Activated T-cell treated with anti-CD3 and anti-CD28 coated beads, Interleukin-2, amount 50 U/mL, for 72 hours (primary cell): ENCODE measurements around the gene PTPRQ. TPM values are rescaled to one million over a fixed set of nuclear protein-coding genes. Genes with fewer than 3 reads are reported as not detected.

Experiments
- ATAC-seq, 2 donors: fragments of 150-1000 bp; cut with Tn5 transposase; replicated peaks in 1 of 2; 2 replicates each; pipeline ENCODE4 v1.10.0; 2021; ENCODE audit warnings: moderate library complexity in 2 of 2, mild to moderate bottlenecking in 1 of 2
- DNase-seq, 2 donors: peaks; one replicate each; pipeline ENCODE4 v3.0.0; 2021 to 2022; ENCODE audit warnings: mixed read lengths in 1 of 2
- H3K27ac Mint-ChIP-seq: one replicate; pipeline ENCODE4 v1.8.0; 2022; ENCODE audit warnings: mild to moderate bottlenecking, moderate library complexity, mixed read lengths
- H3K27me3 Mint-ChIP-seq: one replicate; pipeline ENCODE4 v1.8.0; 2022; ENCODE audit warnings: low read depth, mixed read lengths
- H3K36me3 Mint-ChIP-seq, 2 donors: one replicate each; pipeline ENCODE4 v1.8.0; 2022; ENCODE audit warnings: mixed read lengths in 2 of 2, mild to moderate bottlenecking in 1 of 2; ENCODE audit not compliant: insufficient read depth in 2 of 2
- H3K4me1 Mint-ChIP-seq: one replicate; pipeline ENCODE4 v1.8.0; 2022; ENCODE audit warnings: low read depth, mixed read lengths
- H3K4me3 Mint-ChIP-seq, 2 donors: one replicate each; pipeline ENCODE4 v1.8.0; 2022; ENCODE audit warnings: mild to moderate bottlenecking in 2 of 2, mixed read lengths in 2 of 2, moderate library complexity in 2 of 2
- H3K9me3 Mint-ChIP-seq, 2 donors: one replicate each; pipeline ENCODE4 v1.8.0; 2022; ENCODE audit warnings: mixed read lengths in 2 of 2
- total RNA-seq, 2 donors: library from RNA; stranded (reverse); gene quantifications; one replicate each; pipeline ENCODE4 v1.2.3, GENCODE V29; 2022

Gene PTPRQ
- total RNA-seq, 2 donors from 2014 or later, result not detected

DNA sequence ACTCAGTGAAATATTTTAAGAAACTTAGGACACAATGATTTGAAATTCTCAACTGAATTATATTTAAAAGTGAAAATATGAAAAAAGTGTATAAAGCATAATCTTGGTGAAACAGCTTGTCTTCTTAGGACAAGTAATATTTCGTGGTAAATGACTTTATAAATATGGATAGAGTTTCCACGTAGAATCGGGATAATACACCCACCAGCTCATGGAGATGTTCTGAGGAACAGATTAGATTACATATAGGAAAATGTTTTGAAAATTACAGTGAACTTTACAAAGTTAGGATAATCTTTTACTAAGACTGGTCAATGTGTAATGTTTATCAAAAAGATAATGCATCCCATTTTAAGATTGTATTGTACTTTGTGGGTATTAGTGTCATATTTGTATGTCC lies 237.8 kb downstream of the PTPRQ start:
- H3K36me3 Mint-ChIP-seq, result no peaks in the 10 kb centered on the region
- no peaks in the 10 kb centered on the region for H3K27me3 Mint-ChIP-seq
- H3K4me1 Mint-ChIP-seq, result no peaks in the 10 kb centered on the region
- no peak for ATAC-seq
- no peak for DNase-seq
- H3K9me3 Mint-ChIP-seq, result no peaks in the 10 kb centered on the region
- H3K27ac Mint-ChIP-seq, result no peak overlapping the region
- H3K4me3 Mint-ChIP-seq, result no peak overlapping the region

DNA sequence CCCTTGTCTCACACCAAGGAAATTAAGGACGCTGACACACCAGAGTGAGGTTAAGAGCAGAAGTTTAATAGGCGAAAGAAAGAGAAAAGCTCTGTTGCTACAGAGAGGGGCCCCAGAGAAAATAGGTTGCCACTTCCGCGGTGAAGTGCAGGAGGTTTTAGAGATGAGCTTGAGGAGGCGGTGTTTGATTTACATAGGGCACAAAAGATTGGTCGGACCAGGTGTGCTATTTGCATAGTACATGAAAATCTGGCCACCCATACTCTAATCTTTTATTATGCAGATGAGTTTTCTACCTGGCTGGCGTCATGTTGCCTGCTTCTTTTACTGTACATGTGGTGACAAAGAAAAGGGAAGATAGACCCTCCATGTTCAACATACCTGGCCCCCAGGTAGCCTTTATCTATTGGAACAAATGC lies 240.1 kb downstream of the PTPRQ start:
- Mint-ChIP-seq H3K27me3 (no peaks in the 10 kb centered on the region), H3K36me3 (no peaks in the 10 kb centered on the region), H3K9me3 (peaks cover 0 to 1% of the 10 kb centered on the region in 2 donors), H3K4me1 (no peaks in the 10 kb centered on the region), H3K4me3 (no peak overlapping the region), H3K27ac (no peak overlapping the region)
- no peak for DNase-seq
- ATAC-seq, result no peak

DNA sequence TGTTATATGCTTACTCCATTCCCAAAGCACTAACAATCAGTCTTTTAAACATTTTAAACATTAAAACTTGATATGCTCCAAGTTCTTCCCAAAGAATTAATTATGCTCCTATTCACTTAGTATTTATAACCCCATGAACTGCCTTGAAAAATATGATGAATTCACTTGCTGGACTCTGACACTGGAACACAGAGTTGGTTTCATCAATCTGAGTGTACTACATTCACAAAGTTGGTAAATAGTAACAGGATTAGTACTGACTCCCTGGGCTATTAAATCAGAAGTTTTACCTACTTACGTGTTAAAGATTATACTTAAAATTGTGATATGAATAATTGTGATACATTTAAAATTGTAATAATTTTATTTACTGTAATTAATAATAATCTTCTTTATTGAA lies 246.1 kb downstream of the PTPRQ start:
- Mint-ChIP-seq H3K36me3 (no peaks in the 10 kb centered on the region), H3K27ac (no peak overlapping the region), H3K4me3 (no peak overlapping the region), H3K4me1 (no peaks in the 10 kb centered on the region), H3K27me3 (no peaks in the 10 kb centered on the region), H3K9me3 (peaks cover 0 to 1% of the 10 kb centered on the region in 2 donors)
- no peak for DNase-seq
- no peak for ATAC-seq

DNA sequence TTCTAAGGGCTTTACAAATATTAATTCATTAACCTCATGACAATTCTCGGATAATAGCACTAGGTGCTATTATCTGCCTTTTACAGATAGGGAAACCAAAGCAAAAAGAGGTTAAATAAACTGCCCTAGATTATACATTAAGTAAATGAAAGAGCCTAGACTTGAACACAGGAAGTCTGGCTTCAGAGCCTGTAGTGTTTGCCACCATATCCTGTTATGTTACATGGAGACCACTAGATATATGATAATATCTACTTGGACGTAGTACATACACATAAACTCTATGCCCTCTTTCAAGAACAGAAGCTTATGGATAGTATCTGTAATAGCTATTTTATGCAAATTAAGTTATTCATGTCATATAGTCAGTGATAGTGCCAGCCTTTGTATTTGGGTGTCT lies 246.5 kb downstream of the PTPRQ start:
- H3K4me3 Mint-ChIP-seq, result no peak overlapping the region
- H3K27me3 Mint-ChIP-seq, result no peaks in the 10 kb centered on the region

DNA sequence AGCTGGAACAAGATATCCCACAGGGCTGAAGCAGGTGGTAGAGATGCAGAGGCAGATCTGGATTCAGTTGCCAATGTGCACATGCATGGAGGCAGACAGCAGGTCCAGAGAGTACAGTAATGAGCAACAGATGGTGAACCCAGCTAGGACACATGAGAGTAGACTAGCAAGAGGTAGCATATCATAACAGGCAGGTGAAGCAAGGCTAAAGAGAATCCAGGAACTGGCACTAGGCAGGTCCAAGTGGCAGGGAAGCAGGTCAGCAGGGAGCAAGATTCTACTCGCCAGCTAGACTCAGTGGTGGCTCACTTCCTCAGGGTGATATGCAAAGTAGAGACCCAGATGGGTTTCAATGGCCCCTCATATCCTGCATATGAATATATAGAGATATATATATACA lies 248.1 kb downstream of the PTPRQ start:
- Mint-ChIP-seq H3K27ac (no peak overlapping the region), H3K4me3 (no peak overlapping the region), H3K9me3 (peaks cover 0 to 1% of the 10 kb centered on the region in 2 donors), H3K36me3 (no peaks in the 10 kb centered on the region), H3K27me3 (no peaks in the 10 kb centered on the region), H3K4me1 (no peaks in the 10 kb centered on the region)
- ATAC-seq (no peak), DNase-seq (no peak)

More for the DNA sequence above, 246.5 kb downstream of the PTPRQ start:
- DNase-seq (no peak), ATAC-seq (no peak)
- Mint-ChIP-seq H3K9me3 (peaks cover 0 to 1% of the 10 kb centered on the region in 2 donors), H3K27ac (no peak overlapping the region), H3K36me3 (no peaks in the 10 kb centered on the region), H3K4me1 (no peaks in the 10 kb centered on the region)

DNA sequence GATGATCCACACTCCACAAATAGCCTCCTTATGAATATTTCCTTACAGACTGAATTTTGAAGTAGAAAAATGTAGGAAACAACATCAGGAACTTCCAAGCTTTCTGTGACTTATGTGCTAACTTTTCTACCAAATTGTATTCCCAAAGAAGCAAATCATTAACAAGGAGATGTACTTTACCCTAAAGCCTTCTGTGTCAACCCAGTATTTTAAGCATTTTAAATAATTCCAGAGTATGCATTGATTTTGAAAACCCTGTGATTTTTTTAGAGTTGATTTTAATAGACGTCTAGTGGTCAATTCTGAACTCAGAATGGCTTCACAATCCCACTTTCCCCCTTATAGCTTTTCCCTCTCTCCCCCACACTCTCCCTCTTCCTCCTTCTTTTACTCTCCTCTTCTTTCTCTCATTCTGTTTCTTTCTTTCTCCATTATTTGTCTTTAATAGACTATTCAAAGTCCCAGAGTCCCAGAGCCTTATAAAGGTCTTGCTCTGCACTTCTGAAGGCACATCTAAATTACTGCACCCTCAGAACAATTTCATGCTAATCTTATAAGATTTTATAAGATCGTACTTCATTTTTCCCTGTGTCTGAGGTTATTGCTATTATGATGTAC lies 253.3 kb downstream of the PTPRQ start:
- Mint-ChIP-seq H3K27me3 (no peaks in the 10 kb centered on the region), H3K4me3 (no peak overlapping the region), H3K36me3 (no peaks in the 10 kb centered on the region), H3K9me3 (no peaks in the 10 kb centered on the region), H3K4me1 (no peaks in the 10 kb centered on the region), H3K27ac (no peak overlapping the region)
- DNase-seq (no peak), ATAC-seq (no peak)

DNA sequence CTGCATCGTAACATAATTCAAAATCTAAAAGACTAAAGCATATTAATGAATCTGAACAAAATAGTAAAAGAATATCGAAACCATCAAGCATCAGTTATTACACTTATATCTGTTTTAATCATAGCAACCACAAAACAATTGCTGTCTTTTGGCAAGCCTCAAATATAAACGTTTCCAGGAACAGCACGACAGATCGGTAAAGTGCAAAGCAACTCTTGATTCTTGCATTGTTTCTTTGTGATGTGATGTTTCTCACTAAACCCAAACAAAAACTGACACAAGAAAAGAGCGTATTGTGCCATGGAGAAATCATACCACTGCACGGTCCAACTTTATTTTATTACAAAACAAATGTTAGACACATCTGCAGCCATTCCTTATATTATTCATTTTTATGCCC lies 254.2 kb downstream of the PTPRQ start:
- no peak for ATAC-seq
- Mint-ChIP-seq H3K27me3 (no peaks in the 10 kb centered on the region), H3K9me3 (peaks cover 0 to 2% of the 10 kb centered on the region in 2 donors), H3K27ac (no peak overlapping the region), H3K4me1 (no peaks in the 10 kb centered on the region), H3K4me3 (no peak overlapping the region), H3K36me3 (no peaks in the 10 kb centered on the region)
- DNase-seq, result no peak

DNA sequence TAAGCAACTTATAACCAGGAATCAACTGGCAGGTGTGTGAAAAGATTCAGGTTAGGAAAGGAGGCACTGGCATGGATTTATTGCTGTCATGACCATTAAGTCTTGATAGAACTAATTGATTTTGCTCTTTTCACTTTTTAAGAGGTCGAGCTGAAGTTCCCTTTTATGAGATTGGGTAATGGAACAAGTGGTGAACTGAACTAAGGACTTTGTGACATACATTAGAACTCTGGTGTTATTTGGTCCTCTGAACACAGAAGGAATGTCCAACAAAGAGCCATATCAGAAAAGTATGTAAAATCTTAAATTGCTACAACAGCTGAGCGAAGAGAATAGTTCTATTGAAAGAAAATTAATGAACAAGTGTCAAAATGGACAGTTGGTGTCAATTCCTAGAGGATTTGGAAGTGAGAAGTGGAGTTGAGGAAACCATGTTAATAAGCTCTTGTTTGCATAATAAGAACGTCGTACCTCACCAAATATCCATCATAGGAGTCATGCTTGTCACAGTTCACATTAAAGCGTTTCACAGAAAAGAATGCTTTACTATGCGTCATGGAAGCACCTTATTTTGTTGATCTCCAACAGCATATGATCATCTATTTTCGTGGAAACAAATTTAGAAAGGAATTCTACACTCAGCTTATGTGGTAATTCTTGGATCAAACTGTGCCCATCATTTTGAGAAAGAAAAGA lies 255.0 kb downstream of the PTPRQ start:
- H3K36me3 Mint-ChIP-seq, result peaks cover 0 to 2% of the 10 kb centered on the region in 2 donors
- ATAC-seq, result no peak
- peaks cover 0 to 4% of the 10 kb centered on the region in 2 donors for H3K9me3 Mint-ChIP-seq
- DNase-seq, result no peak
- no peak overlapping the region for H3K27ac Mint-ChIP-seq
- H3K4me3 Mint-ChIP-seq, result no peak overlapping the region
- no peaks in the 10 kb centered on the region for H3K4me1 Mint-ChIP-seq
- no peaks in the 10 kb centered on the region for H3K27me3 Mint-ChIP-seq

DNA sequence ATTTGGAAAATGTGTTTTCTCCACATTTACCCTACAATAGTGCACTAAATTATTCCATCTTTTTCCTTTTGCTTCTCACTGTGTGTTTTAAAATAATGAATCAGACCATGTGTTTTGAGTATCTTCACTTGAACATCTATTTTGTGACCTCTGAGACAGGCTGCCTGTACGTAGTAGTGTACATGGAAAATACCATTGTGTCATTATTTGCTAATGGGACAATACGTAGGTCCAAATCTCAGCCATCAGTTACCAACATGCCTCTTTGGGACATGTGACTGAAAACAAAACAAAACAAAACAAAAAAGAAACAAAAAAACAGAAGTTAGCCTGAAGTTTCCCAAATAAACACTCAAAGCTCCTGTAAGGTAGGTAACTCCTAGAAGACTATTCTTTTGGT lies 256.3 kb downstream of the PTPRQ start:
- Mint-ChIP-seq H3K27ac (no peak overlapping the region), H3K27me3 (no peaks in the 10 kb centered on the region), H3K36me3 (peaks cover 0 to 2% of the 10 kb centered on the region in 2 donors), H3K9me3 (peaks cover 0 to 4% of the 10 kb centered on the region in 2 donors), H3K4me3 (no peak overlapping the region), H3K4me1 (no peaks in the 10 kb centered on the region)
- no peak for DNase-seq
- ATAC-seq, result no peak

DNA sequence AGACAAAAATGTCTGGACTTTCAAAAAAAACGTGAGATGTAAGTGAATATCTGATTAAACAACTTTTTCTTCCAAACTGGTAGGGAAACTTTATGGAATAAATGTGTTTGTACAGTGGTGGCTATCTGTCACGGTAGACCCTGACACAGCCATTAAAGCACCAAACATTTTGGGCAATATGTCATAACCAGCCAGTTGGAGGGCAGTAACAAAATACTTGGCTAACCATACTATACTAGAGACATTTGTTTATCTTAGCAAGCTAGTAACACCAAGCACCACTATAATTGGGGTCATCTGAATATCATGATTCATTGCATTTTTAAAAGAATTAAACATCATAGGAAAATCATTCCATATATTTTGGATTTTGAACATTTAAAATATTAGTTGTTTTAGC lies 257.4 kb downstream of the PTPRQ start:
- Mint-ChIP-seq H3K27me3 (no peaks in the 10 kb centered on the region), H3K4me3 (no peak overlapping the region), H3K4me1 (no peaks in the 10 kb centered on the region), H3K36me3 (peaks cover 0 to 2% of the 10 kb centered on the region in 2 donors), H3K27ac (no peak overlapping the region), H3K9me3 (peaks cover 0 to 4% of the 10 kb centered on the region in 2 donors)
- no peak for ATAC-seq
- no peak for DNase-seq

DNA sequence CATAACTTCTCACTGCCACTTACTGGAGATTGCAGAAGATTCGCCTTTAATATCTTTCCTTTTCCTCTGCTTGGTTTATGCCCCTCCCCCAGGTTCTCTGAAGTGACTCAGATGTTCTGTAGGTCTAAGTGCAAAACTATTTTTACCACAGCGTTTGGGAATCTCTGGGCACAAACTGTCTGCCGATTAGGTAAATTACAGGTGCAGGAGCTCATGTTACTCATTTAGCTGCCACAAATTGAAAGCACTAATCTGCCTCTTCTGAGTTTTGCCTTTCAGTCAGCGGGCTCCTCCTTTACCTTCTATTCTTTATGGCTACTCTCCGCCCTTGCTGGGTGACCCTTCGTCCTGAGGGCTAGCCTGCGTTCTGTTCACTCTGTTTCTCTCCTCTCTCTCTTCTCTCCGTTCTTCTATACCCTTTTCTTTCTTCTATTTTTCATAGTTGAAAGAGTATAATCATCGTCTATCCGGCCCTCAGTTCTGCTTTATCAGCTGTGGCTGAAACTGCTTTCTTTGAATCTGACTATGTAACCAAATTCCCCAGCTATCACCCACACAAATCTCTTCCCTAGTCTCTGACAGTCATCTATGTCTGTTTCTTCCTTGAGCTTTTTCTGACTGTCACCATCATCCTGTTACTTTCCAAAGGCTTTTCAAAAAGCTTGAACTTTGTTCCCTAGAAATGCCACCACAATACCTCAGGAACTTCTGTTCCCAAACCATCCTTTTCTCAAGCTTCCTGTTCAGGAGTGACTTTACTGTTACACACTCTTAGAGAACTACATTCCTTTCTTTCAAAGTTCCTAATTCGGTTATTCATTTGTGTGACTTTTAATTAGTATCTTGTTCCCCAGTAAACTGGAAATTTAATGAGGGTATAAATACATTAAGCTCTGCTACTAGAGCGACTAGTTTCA lies 259.1 kb downstream of the PTPRQ start:
- Mint-ChIP-seq H3K4me1 (no peaks in the 10 kb centered on the region), H3K4me3 (no peak overlapping the region), H3K27me3 (peaks cover 15% of the 10 kb centered on the region), H3K27ac (no peak overlapping the region), H3K36me3 (peaks cover 0 to 2% of the 10 kb centered on the region in 2 donors), H3K9me3 (peaks cover 0 to 4% of the 10 kb centered on the region in 2 donors)
- ATAC-seq (no peak), DNase-seq (no peak)

DNA sequence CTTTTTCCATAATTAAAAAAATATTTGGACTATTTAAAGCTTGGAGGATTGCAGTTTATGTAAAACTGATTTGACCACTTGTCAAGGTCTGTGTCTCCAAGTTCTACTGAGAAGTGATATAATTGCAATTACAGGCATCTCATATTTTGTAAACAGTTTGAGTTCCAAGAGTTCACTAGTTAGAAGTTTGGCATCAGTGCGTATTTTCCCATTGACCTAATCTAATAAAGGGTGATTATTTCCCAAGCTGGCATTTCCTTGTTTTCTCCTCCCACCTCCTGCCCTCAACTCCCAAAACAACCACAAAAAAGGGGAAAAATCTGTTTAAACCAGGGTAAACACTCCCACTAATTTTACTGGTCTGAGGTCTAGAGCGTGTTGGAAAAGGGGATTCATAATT lies 260.4 kb downstream of the PTPRQ start:
- no peak for ATAC-seq
- no peak overlapping the region for H3K27ac Mint-ChIP-seq
- peaks cover 0 to 4% of the 10 kb centered on the region in 2 donors for H3K9me3 Mint-ChIP-seq
- no peaks in the 10 kb centered on the region for H3K4me1 Mint-ChIP-seq
- H3K36me3 Mint-ChIP-seq, result peaks cover 0 to 2% of the 10 kb centered on the region in 2 donors
- DNase-seq, result no peak
- H3K4me3 Mint-ChIP-seq, result no peak overlapping the region
- H3K27me3 Mint-ChIP-seq, result peaks cover 26% of the 10 kb centered on the region
